HG03025 (cell line): Measurements from ENCODE around the gene DNAJC7.
"Not testable (repeated sequence)": the region's sequence is repeated elsewhere in the genome, so short reads cannot be mapped to it uniquely, and the experiment has no call there.

Experiments used
- ATAC-seq: cut with Tn5 transposase; IDR thresholded peaks from one replicate; pipeline ENCODE4 v1.9.1; 2021; ENCODE audit warnings: mild to moderate bottlenecking, moderate library complexity; ENCODE audit not compliant: unreplicated experiment, low FRiP score

Gene DNAJC7

DNA sequence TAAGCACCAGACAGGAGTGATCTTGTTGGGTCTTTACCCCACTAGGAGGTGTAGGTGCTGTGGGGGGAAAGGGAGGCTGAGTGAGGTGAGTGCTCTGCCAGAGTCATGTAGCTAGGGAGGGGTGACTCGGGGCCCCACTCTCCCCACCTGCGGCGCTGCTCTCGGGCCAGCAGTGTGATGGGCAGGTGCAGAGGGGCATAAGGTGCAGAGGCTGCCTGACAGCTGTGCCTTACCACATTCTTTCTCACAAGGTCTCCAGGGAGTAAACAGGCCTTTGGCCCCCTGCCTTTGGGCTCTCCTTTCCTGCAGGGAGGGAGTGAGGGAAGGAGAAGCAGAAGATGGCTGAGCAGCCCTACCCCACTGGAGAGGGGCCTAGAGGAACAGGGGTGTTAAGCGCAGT is 55.1 kb downstream of the DNAJC7 start:
- ATAC-seq, result no peak

DNA sequence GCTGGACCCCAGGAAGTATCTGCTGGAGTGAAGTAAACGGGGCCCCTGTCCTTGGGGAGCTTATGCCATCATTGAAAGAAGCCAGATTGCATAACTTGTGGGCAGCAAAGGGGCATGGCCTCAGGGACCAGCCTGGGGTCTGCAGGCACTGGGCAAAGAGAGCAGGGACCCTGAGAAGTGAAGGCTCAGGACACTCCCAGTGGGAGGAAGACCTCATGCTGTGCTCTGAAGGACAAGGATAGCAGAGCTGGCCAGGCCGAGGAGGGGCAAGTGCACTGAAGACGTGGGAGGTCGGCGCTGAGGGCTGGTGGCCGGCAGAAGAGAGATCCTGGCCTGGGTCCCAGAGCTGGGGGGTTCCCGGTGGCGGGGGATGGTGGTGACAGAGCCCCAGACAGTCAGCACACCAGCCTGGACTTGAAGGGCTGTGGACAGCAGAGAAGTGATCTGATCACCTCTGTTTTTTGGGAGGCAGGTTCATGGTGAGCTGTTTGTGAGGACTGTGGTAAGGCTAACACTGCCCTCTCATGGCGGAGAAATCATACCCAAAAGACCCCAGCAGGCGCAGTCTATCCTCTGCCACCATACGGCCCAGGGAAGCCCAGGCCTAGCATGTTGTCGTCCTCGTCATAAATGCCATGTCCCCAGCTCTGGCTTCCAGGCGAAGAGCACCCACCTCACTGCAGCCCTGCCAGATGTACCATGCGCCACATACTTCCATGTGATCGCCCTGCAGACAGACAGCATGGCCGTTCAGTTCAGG is 57.7 kb downstream of the DNAJC7 start:
- ATAC-seq, result no peak

DNA sequence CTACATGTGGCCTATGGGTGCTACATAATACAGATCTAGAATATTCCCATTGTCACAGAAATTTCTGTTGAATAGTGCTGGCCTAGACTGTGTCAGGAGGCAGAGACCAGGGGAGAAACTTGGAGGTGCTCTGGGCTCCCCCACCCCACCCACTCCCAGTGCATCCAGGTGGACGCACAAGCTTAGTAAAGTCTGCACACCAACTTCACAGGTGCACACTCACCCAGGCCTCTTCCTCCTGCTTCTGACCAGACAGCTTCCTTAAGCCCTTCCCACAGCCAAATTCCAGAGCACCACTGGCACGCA is 58.3 kb downstream of the DNAJC7 start:
- ATAC-seq, result no peak

DNA sequence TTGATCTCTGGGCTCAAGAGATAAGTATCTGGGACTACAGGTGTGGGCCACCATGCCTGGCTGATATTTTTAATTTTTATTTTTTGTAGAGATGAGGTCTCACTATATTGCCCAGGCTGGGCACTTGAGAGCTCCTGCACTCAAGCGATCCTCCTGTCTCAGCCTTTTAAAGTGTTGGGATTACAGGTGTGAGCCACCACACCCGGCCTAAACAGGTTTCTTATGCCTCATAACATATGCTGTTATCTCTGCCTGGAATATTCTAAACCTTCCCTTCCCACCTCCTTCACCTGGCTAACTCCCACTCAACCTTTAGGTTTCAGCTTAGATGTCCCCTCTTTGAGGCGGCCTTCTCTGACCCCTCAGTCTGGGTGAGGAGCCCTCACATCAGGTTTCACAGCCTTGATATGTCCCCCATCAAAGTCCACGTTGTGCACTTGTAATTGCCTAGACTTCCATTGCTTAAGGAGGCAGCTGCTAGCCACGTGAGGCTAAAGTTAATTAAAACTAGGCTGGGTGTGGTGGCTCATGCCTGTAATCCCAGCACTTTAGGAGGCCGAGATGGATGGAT is 59.3 kb downstream of the DNAJC7 start:
- ATAC-seq, result no peak

DNA sequence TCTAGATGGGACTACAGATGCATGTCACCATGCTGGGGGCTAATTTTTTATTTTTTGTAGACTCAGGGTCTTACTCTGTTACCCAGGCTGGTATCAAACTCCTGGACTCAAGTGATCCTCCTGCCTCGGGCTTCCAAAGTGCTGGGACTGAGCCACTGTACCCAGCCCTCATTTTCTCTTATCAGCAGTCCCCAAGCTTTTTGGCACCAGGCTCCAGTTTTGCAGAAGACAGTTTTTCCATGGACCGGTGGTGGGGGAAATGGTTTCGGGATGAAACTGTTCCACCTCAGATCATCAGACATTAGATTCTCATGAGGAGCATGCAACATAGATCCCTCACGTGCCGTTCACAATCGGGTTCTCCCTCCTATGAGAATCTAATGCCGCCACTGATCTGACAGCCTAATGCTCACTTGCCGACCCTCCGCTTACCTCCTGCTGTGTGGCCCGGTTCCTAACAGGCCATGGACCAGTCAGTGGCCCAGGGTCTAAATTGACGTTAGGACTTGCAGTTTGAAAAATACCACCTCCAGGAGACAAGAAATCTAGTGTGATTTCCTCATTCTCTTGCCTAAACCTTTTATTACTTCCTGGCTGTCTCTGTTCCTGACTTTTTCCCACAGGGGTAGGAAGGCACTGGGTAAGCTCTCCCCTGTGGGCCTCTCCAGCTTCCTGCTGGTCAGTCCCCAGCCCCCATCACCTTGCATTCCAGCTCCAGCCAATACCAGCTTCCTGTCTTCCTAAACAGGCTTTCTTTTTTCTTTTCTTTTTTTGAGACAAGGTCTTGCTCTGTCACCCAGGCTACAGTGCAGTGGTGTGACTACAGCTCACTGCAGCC is 60.0 kb downstream of the DNAJC7 start:
- ATAC-seq, result no peak

DNA sequence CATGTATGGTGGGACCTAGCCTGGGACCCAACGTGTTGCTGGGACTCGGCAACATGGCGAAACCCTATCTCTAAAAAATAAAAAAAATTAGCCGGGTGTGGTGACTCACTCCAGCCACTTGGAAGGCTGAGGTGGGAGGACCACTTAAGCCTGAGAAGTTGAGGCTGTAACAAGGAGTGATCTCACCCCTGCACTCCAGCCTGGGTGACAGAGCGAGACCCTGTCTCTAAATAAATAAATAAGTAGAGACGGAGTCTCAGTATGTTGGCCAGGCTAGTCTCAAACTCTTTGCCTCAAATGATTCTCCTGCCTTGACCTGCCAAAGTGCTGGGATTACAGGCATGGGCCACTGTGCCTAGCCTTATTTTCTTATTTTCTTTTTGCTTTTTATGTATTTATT is 60.7 kb downstream of the DNAJC7 start:
- no peak for ATAC-seq

DNA sequence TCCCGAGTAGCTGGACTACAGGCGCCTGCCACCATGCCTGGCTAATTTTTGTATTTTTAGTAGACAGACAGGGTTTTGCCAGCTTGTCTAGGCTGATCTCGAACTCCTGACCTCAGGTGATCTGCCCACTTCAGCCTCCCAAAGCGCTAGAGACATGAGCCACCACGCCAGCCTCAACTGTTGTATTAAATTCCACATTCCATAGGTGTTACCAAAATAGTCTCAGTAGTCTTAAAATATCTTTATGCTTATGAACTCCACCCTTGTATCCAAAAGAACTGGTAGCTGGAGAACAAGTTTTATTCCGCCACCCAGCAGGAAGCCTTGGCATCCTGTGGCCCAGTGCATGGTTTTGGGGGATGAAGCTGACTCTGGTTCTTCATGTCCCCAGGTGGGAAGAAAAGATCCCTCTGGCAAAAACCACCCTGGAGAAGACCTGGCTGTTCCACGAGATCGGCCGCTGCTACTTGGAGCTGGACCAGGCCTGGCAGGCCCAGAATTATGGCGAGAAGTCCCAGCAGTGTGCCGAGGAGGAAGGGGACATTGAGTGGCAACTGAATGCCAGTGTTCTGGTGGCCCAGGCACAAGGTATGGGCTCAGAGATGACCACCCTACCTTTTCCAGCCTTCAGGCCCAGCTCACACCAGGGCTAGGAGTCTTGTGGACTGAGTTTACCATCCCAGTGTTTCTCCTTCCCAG is 68.3 kb downstream of the DNAJC7 start:
- ATAC-seq, result no peak

DNA sequence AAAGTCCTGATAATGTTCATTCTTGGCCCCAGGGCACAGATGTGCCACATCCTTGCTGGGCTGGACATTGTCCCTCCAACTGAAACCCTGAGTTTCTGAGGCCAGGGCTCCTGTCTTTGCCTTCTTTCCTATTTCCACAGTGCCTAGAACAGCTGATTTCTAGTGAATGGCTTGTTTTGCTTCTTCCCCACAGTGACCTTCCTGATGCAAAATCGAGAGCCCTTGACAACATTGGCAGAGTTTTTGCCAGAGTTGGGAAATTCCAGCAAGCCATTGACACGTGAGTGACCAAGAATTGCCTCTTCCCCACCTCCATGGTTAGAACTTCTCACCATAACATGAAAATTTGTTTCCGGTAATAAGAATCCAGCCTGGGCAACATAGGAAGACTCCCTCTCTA is 72.3 kb downstream of the DNAJC7 start:
- ATAC-seq, result no peak

DNA sequence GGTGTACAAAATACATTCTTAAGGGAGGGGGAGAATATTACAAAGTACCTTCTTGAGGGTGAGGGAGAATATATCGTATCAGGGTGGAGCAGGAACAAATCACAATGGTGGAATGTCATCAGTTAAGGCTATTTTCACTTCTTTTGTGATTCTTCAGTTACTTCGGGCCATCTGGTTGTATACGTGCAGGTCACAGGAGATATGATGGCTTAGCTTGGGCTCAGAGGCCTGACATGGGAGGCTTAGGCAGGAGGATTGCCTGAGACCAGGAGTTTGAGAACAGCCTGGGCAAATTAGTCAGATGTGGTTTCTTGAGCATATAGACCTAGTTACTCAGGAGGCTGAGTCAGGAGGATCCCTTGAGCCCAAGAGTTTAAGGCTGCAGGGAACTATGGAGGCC is 73.7 kb downstream of the DNAJC7 start:
- no peak for ATAC-seq

DNA sequence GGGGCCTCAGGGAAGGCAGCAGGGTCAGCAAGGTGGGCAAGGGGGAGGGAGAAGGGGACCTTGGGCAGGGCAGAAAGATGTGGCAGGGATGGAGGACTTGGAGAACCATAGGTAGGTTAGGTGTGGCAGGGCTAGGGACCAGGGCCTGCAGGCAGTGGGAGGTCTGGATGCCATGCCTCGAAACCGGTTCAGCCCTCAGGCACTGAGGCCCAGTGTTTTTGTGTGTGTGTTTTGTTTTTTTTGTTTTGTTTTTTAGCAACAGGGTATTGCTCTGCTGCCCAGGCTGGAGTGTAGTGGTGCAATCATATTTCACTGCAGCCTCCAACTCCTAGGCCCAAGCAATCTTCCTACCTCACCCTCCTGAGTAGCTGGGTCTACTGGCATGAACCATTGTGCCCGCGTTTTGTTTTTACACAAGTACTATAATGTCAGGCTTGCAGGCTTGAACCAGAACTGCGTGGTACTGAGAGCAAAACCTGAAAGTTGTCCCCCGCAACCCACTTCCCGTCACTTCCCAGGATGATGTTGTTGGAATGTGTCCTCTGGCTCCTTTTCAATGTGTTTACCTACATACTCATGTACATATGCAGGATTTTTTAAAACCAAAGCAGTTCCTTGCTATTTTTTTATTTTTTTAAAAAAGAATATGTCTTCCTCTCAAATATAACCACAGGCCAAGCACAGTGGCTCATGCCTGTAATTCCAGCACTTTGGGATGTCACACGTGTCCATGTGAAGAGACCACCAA is 74.4 kb downstream of the DNAJC7 start:
- ATAC-seq, result no peak

DNA sequence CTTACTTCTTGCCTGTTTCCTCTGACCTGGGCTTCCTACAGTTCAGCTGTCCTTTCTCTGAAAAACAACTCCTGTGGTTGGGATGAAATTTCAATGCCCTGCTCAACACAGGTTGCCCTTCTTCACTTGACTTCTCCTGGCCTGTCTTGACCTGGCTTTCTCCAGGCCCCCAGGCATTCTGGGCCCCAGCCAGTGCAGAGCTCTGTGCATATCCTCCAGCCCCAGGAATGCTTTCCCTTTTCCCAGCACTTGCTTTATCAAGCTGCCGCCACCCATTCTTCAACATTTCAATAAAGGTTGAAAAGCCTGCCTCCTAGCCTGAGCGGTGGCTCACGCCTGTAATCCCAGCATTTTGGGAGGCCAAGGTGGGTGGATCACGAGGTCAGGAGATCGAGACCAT is 76.1 kb downstream of the DNAJC7 start:
- ATAC-seq, result no peak

DNA sequence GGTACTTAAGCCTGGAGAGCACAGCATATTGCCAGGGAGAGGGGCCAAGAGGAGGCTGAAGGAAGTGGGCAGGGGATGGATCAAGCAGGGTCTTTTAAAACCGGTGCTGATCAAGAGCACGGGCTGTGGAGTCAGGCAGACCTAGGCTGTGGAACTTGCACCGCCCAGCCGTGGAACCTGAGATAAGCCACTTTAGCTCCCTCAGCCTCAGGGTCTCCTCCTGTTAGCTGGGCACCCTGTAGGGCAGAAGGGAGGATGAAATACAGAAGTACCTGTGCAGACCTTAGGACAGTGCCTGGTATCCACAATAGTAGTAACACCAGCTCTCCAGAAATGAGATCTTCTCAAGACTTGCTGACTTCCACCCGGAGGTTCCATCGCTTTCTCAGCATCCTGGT is 77.5 kb downstream of the DNAJC7 start:
- ATAC-seq, result no peak

DNA sequence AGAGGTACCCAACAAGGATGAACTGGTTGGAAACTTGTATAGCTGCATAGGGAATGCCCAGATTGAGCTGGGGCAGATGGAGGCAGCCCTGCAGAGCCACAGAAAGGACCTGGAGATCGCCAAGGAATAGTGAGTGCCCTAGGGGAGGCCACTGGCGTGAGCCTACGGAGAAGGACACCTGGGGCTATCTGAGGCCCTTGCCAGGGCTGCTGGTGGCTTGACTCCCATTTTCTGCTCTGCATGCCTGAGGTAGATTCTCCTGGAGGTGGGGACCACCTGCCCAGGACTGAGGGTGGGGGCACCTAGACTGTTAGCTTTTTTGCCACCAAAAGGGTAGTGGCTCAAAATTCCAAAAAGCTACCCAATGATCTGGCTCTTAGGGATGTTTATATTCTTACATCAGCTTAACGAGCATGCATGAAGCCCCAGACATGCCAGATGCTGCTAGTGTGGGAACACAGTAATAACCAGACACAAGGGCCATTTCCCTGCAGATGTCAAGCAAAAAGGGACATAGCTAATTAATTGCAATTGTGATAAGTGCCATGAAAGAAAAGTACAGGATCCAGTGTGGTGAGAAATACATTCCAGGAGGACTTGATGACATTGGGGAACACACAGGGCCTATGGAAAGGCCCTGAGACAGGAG is 78.1 kb downstream of the DNAJC7 start:
- ATAC-seq, result no peak

DNA sequence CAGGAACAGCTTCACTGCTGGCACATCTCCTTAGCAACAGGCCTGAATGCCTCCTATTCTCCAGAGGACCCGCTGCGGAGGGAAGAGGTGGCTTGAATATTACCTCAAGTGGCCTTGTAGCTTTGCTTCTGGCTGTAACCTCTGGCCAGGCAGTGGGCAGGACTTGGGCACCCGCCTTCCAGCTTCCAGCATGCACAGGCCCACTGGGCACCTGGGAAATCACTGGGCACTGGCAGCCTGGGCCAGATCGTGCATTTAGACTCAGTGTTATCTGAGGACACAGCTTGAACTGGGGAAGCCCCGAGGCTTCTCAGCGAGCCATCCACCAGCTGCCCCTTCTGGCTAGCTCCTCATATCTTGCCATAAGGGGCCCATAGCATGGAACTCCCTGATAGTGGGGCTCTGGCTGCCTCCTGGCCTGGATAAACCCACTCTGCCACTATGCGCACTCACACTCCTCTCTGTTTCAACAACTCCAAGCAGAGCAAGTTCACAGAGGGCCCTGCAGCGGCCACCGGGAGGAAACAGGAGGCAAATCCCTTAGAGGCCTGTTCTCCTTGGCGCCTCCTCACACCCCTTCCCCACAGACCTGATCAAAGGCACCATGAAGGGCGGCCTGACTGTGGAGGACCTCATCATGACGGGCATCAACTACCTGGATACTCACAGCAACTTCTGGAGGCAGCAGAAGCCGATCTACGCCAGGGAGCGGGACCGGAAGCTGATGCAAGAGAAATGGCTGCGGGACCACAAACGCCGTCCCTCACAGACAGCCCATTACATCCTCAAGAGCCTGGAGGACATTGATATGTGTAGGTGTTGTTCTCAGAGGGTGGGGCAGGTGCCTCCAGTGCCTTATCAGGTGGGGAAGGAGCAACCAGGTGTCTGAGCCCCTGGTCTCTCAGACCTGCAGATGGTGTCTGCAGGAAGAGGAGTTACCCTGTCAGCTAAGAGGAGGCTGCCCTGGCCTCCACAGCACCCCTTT is 79.0 kb downstream of the DNAJC7 start:
- no peak for ATAC-seq

DNA sequence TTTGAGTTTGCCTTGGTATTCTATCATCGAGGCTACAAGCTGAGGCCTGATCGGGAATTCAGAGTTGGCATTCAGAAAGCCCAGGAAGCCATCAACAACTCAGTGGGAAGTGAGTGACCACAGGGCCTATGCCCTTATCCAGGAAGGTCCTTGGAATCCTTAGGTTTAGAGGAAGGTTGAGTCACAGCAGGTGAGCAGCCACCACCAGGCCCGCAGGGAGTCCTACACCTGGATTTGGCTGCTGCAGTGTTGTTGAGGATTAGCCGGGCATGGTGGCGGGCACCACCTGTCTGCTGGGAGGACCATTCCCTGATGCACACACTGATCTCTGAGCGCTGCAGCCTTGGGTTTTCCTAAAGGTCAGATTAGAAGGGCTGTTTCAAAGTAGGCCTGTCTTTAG is 81.6 kb downstream of the DNAJC7 start:
- no peak for ATAC-seq

DNA sequence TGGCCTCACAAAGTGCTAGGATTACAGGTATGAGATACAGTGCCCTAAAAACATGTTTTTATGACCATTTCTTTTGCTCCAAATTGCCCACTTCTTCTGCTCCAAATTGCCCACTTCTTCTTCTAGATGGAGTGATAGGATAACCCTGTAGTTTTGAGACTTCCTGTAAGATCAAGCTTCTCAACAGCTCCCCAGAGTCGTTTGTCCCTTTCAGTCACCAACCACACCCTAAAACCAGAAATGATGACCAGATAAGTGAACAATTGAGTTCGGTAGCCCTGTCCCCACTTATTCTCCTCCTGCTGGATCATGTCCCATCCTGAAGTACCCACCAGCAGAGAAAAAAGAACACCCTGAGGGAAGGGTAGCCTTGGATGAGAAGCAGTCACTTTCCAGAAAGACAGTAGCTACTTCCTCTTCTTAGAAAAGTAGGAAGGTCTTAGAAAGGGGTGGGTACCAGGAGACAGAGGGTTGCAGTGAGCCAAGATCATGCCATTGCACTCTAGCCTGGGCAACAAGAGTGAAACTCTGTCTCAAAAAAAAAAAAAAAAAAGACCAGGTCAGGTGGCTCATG is 84.3 kb downstream of the DNAJC7 start:
- no peak for ATAC-seq

DNA sequence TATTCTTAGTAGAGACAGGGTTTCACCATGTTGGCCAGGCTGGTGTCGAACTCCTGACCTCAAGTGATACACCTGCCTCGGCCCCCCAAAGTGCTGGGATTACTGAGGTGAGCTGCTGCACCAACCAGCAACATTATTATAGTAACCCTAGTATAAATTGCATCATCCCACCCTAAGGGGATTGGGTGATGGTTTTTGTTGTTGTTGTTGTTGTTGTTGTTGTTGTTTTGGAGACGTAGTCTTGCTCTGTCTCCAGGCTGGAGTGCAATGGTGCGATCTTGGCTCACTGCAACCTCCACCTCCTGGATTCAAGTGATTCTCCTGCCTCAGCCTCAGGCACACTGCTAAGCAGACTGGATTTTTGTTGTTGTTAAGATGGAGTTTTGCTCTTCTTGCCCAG is 85.5 kb downstream of the DNAJC7 start:
- not testable (repeated sequence) for ATAC-seq

DNA sequence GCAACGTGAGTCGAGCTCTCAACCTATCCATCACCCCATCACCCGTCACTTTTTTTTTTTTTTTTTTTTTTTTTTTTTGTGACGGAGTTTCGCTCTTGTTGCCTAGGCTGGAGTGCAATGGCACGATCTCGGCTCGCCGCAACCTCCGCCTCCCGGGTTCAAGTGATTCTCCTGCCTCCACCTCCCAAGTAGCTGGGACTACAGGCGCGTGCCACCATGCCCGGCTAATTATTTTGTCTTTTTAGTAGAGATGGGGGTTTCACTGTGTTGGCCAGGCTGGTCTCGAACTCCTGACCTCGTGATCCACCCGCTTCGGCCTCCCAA is 86.4 kb downstream of the DNAJC7 start:
- not testable (repeated sequence) for ATAC-seq
